Measurements from ENCODE around the gene GPR153.

- TF ChIP-seq, protein P1, sequence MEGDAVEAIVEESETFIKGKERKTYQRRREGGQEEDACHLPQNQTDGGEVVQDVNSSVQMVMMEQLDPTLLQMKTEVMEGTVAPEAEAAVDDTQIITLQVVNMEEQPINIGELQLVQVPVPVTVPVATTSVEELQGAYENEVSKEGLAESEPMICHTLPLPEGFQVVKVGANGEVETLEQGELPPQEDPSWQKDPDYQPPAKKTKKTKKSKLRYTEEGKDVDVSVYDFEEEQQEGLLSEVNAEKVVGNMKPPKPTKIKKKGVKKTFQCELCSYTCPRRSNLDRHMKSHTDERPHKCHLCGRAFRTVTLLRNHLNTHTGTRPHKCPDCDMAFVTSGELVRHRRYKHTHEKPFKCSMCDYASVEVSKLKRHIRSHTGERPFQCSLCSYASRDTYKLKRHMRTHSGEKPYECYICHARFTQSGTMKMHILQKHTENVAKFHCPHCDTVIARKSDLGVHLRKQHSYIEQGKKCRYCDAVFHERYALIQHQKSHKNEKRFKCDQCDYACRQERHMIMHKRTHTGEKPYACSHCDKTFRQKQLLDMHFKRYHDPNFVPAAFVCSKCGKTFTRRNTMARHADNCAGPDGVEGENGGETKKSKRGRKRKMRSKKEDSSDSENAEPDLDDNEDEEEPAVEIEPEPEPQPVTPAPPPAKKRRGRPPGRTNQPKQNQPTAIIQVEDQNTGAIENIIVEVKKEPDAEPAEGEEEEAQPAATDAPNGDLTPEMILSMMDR (conservative IDR thresholded peaks at IDR 0.05; ENCODE audit: low read depth, low read length): no peak
- no peak for TF ChIP-seq EZH2phosphoT487 (IDR thresholded peaks at IDR 0.05; ENCODE audit: borderline replicate concordance, low read length)
These were observed 16.1 kb upstream of the GPR153 start for GRCh38 chr1:6276811-6277555.
